ENCODE measurements around the gene ST3GAL2.

Gene ST3GAL2

GRCh38 chr16:70427786-70428177, 11.1 kb downstream of the ST3GAL2 start:
- TF ChIP-seq EGR1 (IDR thresholded peaks at IDR 0.05) (no peak), NFIC (IDR thresholded peaks at IDR 0.05) (no peak), TEAD4 (IDR thresholded peaks at IDR 0.05) (no peak), USF1 (IDR thresholded peaks at IDR 0.05) (no peak), FOXM1 (IDR thresholded peaks at IDR 0.05; ENCODE audit: borderline replicate concordance, low read depth) (no peak), CREB1 (IDR thresholded peaks at IDR 0.05; ENCODE audit: low read depth) (no peak), CEBPB (IDR thresholded peaks at IDR 0.05) (no peak), YY1 (IDR thresholded peaks at IDR 0.05; ENCODE audit: low read depth) (no peak), REST (IDR thresholded peaks at IDR 0.05; ENCODE audit: low read depth) (no peak), MAX (IDR thresholded peaks at IDR 0.05) (no peak), TAF1 (IDR thresholded peaks at IDR 0.05; ENCODE audit: low read depth) (no peak), RAD21 (IDR thresholded peaks at IDR 0.05; ENCODE audit: low read depth) (no peak), TCF12 (IDR thresholded peaks at IDR 0.05; ENCODE audit: low read depth) (no peak), ZBTB7A (IDR thresholded peaks at IDR 0.05; ENCODE audit: low read depth) (no peak), EP300 (IDR thresholded peaks at IDR 0.05; ENCODE audit: borderline replicate concordance) (no peak)

- no peak for TF ChIP-seq YY1 (IDR thresholded peaks at IDR 0.05; ENCODE audit: low read depth)
- no peak for TF ChIP-seq ZBTB7A (IDR thresholded peaks at IDR 0.05; ENCODE audit: low read depth)
- no peak for TF ChIP-seq FOXM1 (IDR thresholded peaks at IDR 0.05; ENCODE audit: borderline replicate concordance, low read depth)
- no peak for TF ChIP-seq CEBPB (IDR thresholded peaks at IDR 0.05)
- TF ChIP-seq TEAD4 (IDR thresholded peaks at IDR 0.05), result no peak
- TF ChIP-seq RAD21 (IDR thresholded peaks at IDR 0.05; ENCODE audit: low read depth), result no peak
- TF ChIP-seq NFIC (IDR thresholded peaks at IDR 0.05), result no peak
- TF ChIP-seq EP300 (IDR thresholded peaks at IDR 0.05; ENCODE audit: borderline replicate concordance), result no peak
- no peak for TF ChIP-seq EGR1 (IDR thresholded peaks at IDR 0.05)
- no peak for TF ChIP-seq MAX (IDR thresholded peaks at IDR 0.05)
- no peak for TF ChIP-seq CREB1 (IDR thresholded peaks at IDR 0.05; ENCODE audit: low read depth)
- no peak for TF ChIP-seq REST (IDR thresholded peaks at IDR 0.05; ENCODE audit: low read depth)
- no peak for TF ChIP-seq TAF1 (IDR thresholded peaks at IDR 0.05; ENCODE audit: low read depth)
- no peak for TF ChIP-seq USF1 (IDR thresholded peaks at IDR 0.05)
- no peak for TF ChIP-seq TCF12 (IDR thresholded peaks at IDR 0.05; ENCODE audit: low read depth)
Observed at GRCh38 chr16:70422543-70422942, 16.4 kb downstream of the ST3GAL2 start.

- TF ChIP-seq ZBTB7A (IDR thresholded peaks at IDR 0.05; ENCODE audit: low read depth), result no peak
- no peak for TF ChIP-seq CEBPB (IDR thresholded peaks at IDR 0.05)
- TF ChIP-seq MAX (IDR thresholded peaks at IDR 0.05), result no peak
- no peak for TF ChIP-seq USF1 (IDR thresholded peaks at IDR 0.05)
- no peak for TF ChIP-seq RAD21 (IDR thresholded peaks at IDR 0.05; ENCODE audit: low read depth)
- no peak for TF ChIP-seq FOXM1 (IDR thresholded peaks at IDR 0.05; ENCODE audit: borderline replicate concordance, low read depth)
- no peak for TF ChIP-seq YY1 (IDR thresholded peaks at IDR 0.05; ENCODE audit: low read depth)
- no peak for TF ChIP-seq CREB1 (IDR thresholded peaks at IDR 0.05; ENCODE audit: low read depth)
- no peak for TF ChIP-seq TAF1 (IDR thresholded peaks at IDR 0.05; ENCODE audit: low read depth)
- no peak for TF ChIP-seq EGR1 (IDR thresholded peaks at IDR 0.05)
- no peak for TF ChIP-seq TCF12 (IDR thresholded peaks at IDR 0.05; ENCODE audit: low read depth)
- no peak for TF ChIP-seq TEAD4 (IDR thresholded peaks at IDR 0.05)
- no peak for TF ChIP-seq REST (IDR thresholded peaks at IDR 0.05; ENCODE audit: low read depth)
Observed at GRCh38 chr16:70421473-70422311, 17.2 kb downstream of the ST3GAL2 start.
